IPS-18c (cell line): ENCODE data around the gene MAD2L1BP.
A peak's percentile ranks its signal among the peaks of the same experiment; 100 is the strongest.
"Not testable (repeated sequence)": the region's sequence is repeated elsewhere in the genome, so short reads cannot be mapped to it uniquely, and the experiment has no call there.

Experiments
- H3K4me3 ChIP-seq: 2 replicates; pipeline ENCODE4 v1.7.0; 2013; ENCODE audit warnings: low read depth, mild to moderate bottlenecking, low read length, moderate library complexity; ENCODE audit not compliant: insufficient read depth
- H3K9me3 ChIP-seq: one replicate; pipeline ENCODE4 v1.6.1; 2013; ENCODE audit warnings: mild to moderate bottlenecking, low read length, moderate library complexity; ENCODE audit not compliant: control insufficient read depth, insufficient read depth

The MAD2L1BP gene, protein sequence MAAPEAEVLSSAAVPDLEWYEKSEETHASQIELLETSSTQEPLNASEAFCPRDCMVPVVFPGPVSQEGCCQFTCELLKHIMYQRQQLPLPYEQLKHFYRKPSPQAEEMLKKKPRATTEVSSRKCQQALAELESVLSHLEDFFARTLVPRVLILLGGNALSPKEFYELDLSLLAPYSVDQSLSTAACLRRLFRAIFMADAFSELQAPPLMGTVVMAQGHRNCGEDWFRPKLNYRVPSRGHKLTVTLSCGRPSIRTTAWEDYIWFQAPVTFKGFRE

DNA sequence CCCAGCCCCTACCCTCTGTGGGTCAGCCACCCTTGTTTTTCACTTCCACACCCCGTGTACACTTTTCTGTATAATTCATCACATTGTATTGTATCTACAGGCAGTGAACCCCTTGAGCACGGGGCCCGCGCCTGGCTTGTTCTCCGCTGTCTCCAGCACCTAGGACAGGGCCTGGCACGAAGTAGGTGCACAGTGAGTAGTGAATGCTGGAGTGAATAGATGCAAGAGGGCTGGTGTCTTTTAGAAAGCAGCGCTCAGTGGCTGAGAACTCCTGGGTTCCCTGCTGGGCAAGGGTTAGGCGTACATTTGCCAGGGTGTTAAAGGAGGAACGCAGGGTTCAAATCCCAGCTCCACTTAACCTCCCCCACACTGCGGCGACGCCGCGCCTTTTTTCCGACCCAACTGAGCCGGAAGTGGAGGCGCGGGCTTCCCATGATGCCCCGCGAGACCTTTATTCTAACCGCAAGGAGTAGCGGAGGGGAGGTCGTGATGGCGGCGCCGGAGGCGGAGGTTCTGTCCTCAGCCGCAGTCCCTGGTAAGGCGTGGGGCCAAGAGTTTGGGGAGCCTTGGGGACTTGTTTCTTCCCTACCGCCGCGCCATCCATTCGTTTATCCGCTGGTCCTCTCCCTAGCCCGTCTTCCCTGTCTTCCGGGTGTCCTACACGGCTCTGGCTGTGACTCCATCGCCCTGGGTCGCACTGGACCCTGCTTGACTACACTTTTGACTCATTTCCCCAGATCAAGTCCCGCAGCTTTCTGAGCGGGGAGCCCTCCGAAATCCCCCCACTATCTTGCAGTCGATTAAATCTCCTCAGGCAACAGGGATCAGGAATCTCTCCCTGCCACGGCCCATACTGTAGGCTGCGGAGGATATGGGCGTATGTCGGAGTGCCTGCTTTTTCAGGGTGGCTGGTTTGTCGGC lies at the start of gene MAD2L1BP:
Gene MAD2L1BP (plus strand): TSS at position 454 of the 921 bp plus-strand sequence. CDS start 36 bp downstream, at position 490.
- H3K4me3 ChIP-seq: peak within 1 kb of the TSS; percentile 93
- no peaks in the 10 kb centered on the region for H3K9me3 ChIP-seq

DNA sequence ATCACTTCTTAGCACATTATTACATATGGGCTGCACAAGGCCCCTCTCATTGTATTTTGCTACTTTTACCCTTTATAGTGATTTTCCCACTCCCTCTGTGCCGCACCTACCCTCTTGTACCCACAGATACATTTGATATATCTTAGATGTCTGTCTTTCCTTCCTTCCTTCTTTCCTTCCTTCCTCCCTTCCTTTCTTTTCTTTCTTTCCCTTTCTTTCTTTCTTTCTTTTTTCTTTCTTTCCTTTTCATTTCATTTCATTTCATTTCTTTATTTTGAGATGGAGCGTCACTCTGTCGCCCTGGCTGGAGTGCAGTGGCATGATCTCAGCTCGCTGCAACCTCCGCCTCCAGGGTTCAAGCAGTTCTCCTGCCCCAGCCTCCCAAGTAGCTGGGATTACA lies 47.4 kb upstream of the MAD2L1BP start:
- no peaks in the 10 kb centered on the region for H3K9me3 ChIP-seq
- no peak overlapping the region for H3K4me3 ChIP-seq

DNA sequence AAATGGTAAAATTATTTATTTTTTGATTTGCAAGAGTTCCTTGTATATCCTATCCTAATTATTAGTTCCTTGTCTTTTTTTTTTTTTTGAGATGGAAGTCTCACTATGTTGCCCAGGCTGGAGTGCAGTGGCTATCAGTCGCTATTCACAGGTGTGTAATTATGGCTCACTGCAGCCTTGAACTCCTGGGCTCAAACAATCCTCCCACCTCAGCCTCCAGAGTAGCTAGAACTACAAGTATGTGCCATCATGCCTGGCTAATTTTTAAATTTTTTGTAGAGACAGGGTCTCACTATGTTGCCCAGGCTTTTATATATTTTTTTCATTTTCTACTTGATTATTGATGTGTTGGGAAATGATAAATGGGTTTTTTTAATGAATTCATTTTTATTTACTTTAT lies 46.1 kb upstream of the MAD2L1BP start:
- H3K9me3 ChIP-seq, H3K4me3 ChIP-seq: not testable (repeated sequence)

DNA sequence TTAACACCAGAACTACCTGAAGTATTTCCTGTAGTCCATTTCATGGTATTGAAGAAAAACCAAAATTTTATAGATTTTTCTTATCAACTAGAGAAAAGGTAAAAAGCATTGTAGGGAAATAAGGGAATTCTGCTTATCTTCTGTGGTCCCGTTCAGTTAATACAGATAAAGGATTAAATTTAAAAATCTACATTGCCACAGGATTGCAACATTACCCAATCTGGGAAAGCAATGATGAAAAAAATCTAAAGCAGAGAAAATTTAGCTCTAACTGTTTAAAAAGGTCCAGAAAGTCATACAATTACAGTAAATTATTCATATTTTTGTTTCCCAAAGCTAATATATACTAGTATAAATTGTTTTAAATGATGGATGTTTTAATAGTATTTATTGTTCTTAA lies 41.7 kb upstream of the MAD2L1BP start:
- Histone ChIP-seq H3K9me3 (no peaks in the 10 kb centered on the region), H3K4me3 (no peak overlapping the region)

DNA sequence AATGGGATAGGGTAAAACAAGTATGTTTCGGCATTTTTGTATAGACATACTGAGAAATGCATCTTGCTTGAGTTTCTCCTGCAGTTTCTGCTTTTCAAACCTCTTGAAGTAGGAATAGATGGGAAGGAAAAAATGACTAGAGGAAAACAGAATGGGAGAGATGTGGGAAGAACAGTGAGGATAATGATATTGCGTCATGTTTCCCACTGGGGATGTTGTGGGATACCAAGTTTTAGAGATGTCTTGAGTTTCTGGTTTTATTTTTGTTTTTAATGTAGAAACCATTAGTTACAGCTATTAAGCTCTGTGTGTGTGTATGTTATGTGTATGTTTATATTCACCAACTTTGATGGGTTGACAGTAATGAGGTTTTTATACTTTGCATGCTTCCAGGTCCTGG lies 35.0 kb upstream of the MAD2L1BP start:
- no peaks in the 10 kb centered on the region for H3K9me3 ChIP-seq
- H3K4me3 ChIP-seq: no peak overlapping the region

DNA sequence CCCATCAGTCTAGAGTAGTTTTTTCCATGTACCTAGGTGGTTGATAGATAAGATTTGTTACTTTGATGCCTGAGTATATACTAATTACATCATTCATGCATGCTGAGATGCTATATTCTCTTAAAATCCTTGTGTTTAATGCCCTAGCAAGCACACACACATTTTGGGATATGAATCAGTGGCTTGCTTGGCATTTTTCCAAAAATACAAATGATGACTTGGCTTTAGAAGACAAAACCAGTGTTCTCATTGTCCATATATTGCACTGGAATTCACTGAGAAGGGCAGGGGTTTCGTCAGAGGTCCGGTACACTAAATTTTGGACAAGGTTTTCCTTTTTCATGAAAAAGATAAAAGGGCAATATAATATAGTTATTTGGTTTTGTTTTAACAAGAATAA lies 31.5 kb upstream of the MAD2L1BP start:
- Histone ChIP-seq H3K4me3 (no peak overlapping the region), H3K9me3 (no peaks in the 10 kb centered on the region)

DNA sequence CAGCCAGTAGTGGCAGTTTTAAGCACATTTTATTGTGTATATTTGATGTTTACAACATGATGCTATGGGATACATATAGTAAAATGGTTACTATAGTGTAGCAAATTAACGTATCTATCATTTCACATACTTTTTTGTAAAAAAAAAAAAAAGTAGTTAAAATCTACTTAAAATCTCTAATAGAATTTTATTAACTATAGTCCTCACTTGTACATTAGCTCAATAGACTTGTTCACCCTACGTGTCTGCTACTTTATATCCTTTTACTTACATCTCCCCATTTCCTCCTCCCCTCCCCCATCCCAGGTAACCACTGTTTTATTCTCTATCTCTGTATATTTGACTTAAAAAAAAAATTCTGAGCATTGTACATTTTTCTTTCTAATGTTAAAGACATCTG lies 29.6 kb upstream of the MAD2L1BP start:
- Histone ChIP-seq H3K9me3 (no peaks in the 10 kb centered on the region), H3K4me3 (no peak overlapping the region)

DNA sequence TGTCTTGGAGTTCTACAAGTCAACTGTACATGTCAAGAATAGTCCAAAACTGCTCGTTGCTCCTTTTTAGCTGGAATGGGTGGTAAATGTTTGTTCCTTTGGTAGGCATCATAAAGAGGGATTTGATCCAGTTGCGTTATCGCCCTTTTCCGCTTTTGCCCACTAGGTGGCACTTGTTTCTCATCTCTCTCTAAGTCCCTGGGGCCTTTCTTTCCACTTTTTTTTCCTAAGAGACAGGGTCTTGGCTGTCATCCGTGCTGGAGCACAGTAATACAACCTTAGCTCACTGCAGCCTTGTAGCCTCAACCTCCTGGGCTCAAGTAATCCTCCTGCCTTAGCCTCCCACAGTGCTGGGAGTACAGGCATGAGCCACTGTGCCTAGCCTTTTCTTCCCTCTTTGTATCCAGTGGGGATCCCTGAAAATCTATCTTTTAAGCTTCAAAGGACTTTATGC lies 27.3 kb upstream of the MAD2L1BP start:
- Histone ChIP-seq H3K9me3 (no peaks in the 10 kb centered on the region), H3K4me3 (no peak overlapping the region)

DNA sequence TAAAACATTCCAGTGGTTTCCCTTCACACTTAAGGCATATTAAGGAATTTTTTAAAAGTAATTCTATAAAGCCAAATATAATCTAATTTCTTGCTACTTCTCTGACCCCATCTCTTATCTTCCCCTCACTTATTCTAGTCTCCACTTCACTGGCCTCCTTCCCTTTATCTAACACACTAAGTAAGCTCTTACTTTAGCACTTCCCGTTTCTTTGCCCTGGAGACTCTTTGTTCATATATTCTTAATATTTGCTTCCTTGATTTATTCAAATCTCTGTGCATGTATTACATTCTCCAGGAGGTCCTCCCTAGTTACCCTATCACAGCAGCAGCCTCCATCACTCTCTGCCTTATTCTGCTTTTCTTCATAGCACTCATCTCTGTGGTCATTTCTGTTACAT lies 26.8 kb upstream of the MAD2L1BP start:
- no peaks in the 10 kb centered on the region for H3K9me3 ChIP-seq
- H3K4me3 ChIP-seq: no peak overlapping the region

DNA sequence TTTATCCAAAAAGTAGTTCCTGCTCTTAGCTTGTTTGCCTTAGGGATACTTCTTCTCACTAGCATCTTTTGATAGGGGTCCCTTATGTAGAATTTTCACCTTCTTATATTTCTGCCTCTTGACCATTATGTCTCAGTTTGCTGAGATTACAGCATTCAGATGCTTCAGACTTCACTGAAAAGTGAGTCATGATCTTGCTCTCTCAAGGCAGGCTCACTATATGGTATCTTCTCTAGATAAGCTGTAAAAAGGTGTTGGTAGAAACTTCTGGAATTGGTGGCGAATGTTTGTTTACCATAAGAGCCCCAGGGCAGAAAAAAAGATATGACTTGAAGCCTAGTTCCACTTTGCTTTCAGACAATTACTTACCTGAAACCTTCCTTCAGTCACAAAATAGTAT lies 26.2 kb upstream of the MAD2L1BP start:
- no peak overlapping the region for H3K4me3 ChIP-seq

DNA sequence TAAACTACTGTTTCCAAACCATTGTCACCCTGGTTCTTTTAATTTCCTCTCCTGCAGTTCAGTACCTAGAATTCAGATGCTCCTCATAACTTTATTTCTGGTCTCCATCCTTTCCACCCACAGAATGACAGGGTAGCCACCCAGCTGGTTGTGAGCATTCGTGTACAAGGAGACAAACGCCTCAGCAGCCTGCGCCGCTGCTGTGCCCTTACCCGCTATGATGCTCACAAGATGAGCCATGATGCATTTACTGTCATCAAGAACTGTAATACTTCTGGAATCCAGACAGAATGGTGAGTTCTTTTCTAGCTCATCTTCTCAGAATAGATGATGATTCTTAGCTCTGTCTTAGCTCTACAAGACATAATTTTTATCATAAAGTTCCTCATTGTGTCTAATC lies 25.2 kb upstream of the MAD2L1BP start:
- no peaks in the 10 kb centered on the region for H3K9me3 ChIP-seq
- no peak overlapping the region for H3K4me3 ChIP-seq

More for the DNA sequence above, 26.2 kb upstream of the MAD2L1BP start:
- no peaks in the 10 kb centered on the region for H3K9me3 ChIP-seq

DNA sequence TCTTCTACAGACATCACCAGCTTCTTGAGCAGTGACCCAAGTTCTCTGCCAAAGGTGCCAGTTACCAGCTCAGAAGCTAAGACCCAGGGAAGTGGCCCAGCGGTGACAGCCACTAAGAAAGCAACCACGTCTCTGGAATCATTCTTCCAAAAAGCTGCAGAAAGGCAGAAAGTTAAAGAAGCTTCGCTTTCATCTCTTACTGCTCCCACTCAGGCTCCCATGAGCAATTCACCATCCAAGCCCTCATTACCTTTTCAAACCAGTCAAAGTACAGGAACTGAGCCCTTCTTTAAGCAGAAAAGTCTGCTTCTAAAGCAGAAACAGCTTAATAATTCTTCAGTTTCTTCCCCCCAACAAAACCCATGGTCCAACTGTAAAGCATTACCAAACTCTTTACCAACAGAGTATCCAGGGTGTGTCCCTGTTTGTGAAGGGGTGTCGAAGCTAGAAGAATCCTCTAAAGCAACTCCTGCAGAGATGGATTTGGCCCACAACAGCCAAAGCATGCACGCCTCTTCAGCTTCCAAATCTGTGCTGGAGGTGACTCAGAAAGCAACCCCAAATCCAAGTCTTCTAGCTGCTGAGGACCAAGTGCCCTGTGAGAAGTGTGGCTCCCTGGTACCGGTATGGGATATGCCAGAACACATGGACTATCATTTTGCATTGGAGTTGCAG lies 21.8 kb upstream of the MAD2L1BP start:
- Histone ChIP-seq H3K4me3 (no peak overlapping the region), H3K9me3 (peaks cover 2% of the 10 kb centered on the region)

DNA sequence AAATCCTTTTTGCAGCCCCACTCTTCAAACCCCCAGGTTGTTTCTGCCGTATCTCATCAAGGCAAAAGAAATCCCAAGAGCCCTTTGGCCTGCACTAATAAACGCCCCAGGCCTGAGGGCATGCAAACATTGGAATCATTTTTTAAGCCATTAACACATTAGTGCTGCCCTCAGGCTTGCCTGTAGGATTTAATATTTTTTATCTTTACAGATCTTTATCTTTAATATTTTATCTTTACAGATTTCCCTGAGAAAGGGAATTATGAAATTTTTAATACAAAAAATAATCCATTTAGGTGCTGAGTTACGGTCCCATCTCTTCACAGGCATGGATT lies 21.3 kb upstream of the MAD2L1BP start:
- Histone ChIP-seq H3K4me3 (no peak overlapping the region), H3K9me3 (peaks cover 2% of the 10 kb centered on the region)

DNA sequence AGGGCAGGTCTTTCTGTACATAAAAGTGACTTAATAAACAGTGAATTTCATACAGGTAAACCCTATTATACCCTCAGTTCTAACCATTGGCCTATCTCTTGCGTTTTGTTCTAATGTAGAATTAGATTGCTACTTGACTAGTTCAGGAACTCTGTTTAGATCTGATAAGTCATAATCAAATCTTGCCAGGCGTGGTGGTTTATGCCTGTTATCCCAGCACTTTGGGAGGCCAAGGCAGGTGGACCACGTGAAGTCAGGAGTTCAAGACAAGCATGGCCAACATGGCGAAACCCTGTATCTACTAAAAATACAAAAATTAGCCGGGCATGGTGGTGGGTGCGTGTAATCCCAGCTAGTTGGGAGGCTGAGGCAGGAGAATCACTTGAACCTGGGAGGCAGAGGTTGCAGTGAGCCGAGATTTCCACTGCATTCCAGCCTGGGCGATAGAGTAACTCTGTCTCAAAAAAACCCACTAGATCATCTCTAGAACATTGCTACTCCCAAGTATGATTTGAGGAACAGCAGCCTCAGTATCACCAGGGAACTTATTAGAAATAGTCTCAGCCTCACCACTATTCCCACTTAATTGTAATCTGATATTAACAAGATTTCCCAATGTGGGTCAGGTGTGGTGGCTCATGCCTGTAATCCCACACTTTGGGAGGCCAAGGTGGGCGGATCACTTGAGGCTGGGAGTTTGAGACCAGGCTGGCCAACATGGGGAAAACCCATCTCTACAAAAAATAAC lies 18.7 kb upstream of the MAD2L1BP start:
- Histone ChIP-seq H3K4me3 (no peak overlapping the region), H3K9me3 (peaks cover 2% of the 10 kb centered on the region)

DNA sequence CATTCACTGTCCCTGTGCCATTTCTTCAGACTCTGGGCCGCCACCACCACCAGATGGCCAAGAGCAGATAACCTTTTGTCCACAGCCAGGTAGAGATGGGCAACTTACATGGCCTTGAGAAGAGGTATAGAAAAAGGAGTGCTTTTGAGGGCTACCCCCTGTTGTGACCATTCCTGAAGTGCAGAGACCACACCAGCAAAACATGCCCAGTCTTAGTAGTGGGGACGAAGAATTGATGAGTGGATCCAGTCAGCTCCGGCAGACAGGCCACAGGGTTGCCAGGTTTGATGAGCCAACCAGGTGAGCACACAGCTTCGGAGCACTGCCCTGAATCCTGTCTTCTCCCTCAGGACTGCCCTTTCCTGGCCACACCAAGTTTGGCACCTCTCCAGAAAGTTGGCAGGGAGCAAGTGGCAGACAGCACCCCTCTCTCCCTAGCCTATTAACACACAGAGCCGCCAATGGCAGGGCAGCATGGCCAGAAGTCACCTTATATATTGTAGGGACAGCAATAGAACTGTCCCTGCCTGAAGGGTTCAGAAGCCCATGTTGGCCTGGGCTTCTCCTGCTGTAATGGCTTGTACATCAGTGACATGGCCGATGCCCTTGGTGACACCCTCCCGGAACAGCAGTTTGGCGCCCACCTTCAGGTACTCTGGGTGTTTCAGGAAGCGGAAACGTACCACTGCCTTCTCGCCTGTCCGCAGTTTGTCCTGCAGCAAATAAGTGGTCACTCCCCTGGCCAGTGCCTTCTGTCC lies 14.4 kb upstream of the MAD2L1BP start:
- Histone ChIP-seq H3K4me3 (no peak overlapping the region), H3K9me3 (peaks cover 2% of the 10 kb centered on the region)

DNA sequence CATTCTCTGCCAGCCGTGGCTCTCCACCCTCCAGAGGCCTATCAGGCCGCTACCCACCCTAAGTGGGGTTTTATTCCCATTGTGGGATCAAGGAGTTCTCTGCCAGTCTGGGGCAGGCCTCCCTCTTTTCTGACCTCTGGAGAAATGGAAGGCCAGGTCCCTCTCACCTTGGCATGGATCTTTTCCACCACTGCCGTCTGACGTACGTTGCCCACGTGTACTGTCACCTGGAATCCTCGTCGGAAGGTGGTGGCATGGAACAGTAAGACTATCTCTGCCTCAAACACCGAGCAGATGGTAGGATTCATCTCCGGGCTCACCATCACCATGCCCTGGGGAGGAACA lies 13.8 kb upstream of the MAD2L1BP start:
- H3K9me3 ChIP-seq: no peaks in the 10 kb centered on the region

DNA sequence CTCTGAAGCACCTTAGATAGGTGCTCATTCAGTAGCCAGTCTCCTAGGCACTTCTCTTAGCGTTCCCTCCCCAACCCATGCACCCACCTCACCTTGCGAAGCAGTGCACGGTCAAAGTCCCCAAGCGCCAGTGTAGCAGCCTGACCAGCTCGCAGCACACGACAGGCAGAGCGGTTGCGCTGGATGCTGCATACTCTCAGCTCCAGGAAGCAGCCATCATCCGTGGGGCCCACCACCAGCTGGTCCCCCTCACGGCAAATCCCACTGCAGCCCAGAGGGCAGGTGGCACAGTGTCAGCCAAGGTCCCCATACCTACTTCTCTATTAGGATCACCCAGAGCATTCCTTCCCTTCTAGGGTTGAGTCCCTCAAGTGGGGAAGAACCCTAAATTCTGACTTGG lies 13.1 kb upstream of the MAD2L1BP start:
- Histone ChIP-seq H3K9me3 (no peaks in the 10 kb centered on the region), H3K4me3 (no peak overlapping the region)

More for the DNA sequence above, 13.8 kb upstream of the MAD2L1BP start:
- H3K4me3 ChIP-seq: no peak overlapping the region
